HL-60 (cell line): ENCODE data around the gene IFT80.
"Not testable (repeated sequence)": the region's sequence is repeated elsewhere in the genome, so short reads cannot be mapped to it uniquely, and the experiment has no call there.

ENCODE experiments used
- DNase-seq, 2 experiments: peaks; one replicate each; pipeline ENCODE4 v3.0.0-alpha.2; 2010 to 2020; ENCODE audit warnings: low read depth in 1 of 2, low spot score in 1 of 2
- H3K27ac ChIP-seq: fragments of 250-450 bp; sonication (Bioruptor Pico); replicated peaks from 2 replicates; pipeline ENCODE4 v1.5.1; 2020; ENCODE audit warnings: mild to moderate bottlenecking, moderate library complexity
- H3K27me3 ChIP-seq: fragments of 250-450 bp; sonication (Bioruptor Pico); 2 replicates; pipeline ENCODE4 v1.5.1; 2021; ENCODE audit warnings: mild to moderate bottlenecking, moderate library complexity; ENCODE audit not compliant: insufficient read depth, poor library complexity, severe bottlenecking
- H3K4me3 ChIP-seq: replicated peaks from 2 replicates; pipeline ENCODE4 v1.5.1; 2011; ENCODE audit warnings: mild to moderate bottlenecking, control low read depth, low read length; ENCODE audit not compliant: insufficient read depth
- GABPA ChIP-seq: IDR thresholded peaks from 2 replicates; pipeline ENCODE4 v1.6.1; 2012; ENCODE audit warnings: low read depth
- POLR2AphosphoS5 ChIP-seq: IDR thresholded peaks from 2 replicates; pipeline ENCODE4 v1.6.1; 2012; ENCODE audit warnings: low read depth
- SPI1 ChIP-seq: IDR thresholded peaks from 2 replicates; pipeline ENCODE4 v1.6.1; 2012; ENCODE audit warnings: low read depth, mild to moderate bottlenecking, borderline replicate concordance
- TF ChIP-seq, protein P1 (sequence below): IDR thresholded peaks from 2 replicates; pipeline ENCODE4 v1.6.1; 2012; ENCODE audit warnings: low read depth; ENCODE audit not compliant: insufficient replicate concordance
- TF ChIP-seq, protein P2 (sequence below): IDR thresholded peaks from one replicate; pipeline ENCODE4 v1.5.1; 2011; ENCODE audit warnings: low read length, control low read depth, inconsistent platforms; ENCODE audit not compliant: insufficient read depth

The IFT80 gene

DNA sequence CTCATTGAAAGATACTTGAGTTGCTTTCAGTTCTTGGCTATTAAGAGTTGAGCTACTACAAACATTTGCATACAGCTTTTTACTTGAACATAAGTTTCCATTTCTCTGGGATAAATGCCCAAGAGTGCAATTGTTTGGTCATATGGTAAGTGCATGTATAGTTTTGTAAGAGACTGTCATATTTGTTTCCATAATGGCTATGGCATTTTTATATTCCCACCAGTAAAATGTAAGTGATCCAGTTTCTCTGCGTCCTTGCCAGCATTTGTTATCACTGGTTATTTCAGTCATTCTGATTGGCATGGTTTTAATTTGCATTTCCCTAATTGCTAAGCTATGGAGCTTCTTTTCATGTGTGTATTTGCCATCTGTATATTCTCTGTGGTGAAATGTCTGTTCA is 151.3 kb downstream of the IFT80 start:
- no peak overlapping the region for H3K4me3 ChIP-seq
- DNase-seq: no peak
- H3K27ac ChIP-seq: no peak overlapping the region
- no peak for TF ChIP-seq POLR2AphosphoS5
- no peak for TF ChIP-seq SPI1
- TF ChIP-seq, protein P1, sequence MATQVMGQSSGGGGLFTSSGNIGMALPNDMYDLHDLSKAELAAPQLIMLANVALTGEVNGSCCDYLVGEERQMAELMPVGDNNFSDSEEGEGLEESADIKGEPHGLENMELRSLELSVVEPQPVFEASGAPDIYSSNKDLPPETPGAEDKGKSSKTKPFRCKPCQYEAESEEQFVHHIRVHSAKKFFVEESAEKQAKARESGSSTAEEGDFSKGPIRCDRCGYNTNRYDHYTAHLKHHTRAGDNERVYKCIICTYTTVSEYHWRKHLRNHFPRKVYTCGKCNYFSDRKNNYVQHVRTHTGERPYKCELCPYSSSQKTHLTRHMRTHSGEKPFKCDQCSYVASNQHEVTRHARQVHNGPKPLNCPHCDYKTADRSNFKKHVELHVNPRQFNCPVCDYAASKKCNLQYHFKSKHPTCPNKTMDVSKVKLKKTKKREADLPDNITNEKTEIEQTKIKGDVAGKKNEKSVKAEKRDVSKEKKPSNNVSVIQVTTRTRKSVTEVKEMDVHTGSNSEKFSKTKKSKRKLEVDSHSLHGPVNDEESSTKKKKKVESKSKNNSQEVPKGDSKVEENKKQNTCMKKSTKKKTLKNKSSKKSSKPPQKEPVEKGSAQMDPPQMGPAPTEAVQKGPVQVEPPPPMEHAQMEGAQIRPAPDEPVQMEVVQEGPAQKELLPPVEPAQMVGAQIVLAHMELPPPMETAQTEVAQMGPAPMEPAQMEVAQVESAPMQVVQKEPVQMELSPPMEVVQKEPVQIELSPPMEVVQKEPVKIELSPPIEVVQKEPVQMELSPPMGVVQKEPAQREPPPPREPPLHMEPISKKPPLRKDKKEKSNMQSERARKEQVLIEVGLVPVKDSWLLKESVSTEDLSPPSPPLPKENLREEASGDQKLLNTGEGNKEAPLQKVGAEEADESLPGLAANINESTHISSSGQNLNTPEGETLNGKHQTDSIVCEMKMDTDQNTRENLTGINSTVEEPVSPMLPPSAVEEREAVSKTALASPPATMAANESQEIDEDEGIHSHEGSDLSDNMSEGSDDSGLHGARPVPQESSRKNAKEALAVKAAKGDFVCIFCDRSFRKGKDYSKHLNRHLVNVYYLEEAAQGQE: no peak
- TF ChIP-seq GABPA: no peak
- TF ChIP-seq, protein P2, sequence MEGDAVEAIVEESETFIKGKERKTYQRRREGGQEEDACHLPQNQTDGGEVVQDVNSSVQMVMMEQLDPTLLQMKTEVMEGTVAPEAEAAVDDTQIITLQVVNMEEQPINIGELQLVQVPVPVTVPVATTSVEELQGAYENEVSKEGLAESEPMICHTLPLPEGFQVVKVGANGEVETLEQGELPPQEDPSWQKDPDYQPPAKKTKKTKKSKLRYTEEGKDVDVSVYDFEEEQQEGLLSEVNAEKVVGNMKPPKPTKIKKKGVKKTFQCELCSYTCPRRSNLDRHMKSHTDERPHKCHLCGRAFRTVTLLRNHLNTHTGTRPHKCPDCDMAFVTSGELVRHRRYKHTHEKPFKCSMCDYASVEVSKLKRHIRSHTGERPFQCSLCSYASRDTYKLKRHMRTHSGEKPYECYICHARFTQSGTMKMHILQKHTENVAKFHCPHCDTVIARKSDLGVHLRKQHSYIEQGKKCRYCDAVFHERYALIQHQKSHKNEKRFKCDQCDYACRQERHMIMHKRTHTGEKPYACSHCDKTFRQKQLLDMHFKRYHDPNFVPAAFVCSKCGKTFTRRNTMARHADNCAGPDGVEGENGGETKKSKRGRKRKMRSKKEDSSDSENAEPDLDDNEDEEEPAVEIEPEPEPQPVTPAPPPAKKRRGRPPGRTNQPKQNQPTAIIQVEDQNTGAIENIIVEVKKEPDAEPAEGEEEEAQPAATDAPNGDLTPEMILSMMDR: no peak
- no peaks in the 10 kb centered on the region for H3K27me3 ChIP-seq

DNA sequence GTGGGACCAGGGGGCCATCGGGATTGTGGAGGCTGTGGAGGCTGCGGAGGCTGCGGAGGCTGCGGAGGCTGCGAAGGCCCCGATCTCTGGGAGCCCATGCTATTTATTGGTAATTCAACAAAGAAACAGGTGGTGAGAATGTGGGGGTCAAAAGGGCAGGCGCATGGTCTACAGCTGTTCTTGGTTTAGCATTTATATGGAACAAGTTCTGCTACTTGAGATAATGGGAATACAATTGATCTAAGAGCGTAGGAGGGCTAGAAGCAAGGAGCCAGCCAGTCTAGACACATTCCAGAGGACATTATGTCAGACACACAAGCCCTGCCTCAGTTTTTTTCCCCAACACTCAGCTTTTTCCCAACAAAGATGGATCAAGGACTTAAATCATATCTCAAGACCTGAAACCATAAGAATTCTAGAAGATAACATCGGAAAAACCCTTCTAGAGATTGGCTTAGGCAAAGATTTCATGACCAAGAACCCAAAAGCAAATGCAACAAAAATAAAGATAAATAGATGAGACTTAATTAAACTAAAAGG is 153.7 kb downstream of the IFT80 start:
- DNase-seq: no peak
- Histone ChIP-seq H3K27me3 (no peaks in the 10 kb centered on the region), H3K27ac (no peak overlapping the region), H3K4me3 (no peak overlapping the region)
- TF ChIP-seq SPI1 (no peak), GABPA (no peak), POLR2AphosphoS5 (no peak)
- TF ChIP-seq, protein P1: no peak
- TF ChIP-seq, protein P2: no peak

DNA sequence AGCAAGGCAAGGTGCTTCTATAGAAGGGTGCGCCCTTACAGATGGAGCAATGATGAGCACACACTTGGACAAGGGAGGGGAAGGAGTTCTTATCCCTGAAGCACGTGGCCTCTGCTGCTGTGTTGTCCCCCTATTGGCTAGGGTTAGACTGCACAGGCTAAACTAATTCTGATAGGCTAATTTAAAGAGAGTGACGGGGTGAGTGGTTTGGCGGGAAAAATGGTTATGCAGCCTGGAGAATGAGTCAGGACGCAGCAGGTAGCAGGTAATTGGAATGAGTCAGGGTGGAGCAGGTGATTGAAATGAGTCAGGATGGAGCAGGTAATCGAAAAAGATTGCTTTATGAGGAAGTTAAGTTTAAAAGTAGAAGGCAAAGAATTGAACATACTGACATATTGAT is 158.3 kb downstream of the IFT80 start:
- not testable (repeated sequence) for H3K27me3 ChIP-seq, DNase-seq, H3K4me3 ChIP-seq, H3K27ac ChIP-seq

DNA sequence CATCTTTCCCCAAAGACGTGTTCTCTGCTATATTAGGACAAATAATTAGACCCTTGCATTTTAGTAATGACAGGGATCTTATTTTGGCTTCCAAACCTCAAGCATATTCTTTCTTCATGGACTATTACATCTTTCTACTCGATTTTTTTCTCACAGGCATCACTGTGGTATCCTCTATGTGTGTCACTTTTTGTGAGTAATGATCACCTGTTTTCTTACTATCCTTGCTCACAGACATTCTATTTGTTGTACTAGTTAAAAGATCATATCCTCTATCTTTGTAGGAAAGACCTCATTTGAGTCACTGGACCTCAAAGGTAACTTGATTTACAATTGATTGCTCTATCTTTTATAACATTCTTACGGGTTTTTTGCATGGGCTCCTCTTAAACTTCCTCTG is 167.0 kb downstream of the IFT80 start:
- H3K4me3 ChIP-seq: no peak overlapping the region
- H3K27ac ChIP-seq: no peak overlapping the region
- DNase-seq: no peak
- TF ChIP-seq, protein P2: no peak
- no peak for TF ChIP-seq SPI1
- TF ChIP-seq, protein P1: no peak
- no peak for TF ChIP-seq POLR2AphosphoS5
- TF ChIP-seq GABPA: no peak
- peaks cover 6% of the 10 kb centered on the region for H3K27me3 ChIP-seq
